GM12872 (cell line): Measurements from ENCODE around the gene WDR81.

ENCODE experiments used
- CTCF ChIP-seq: IDR thresholded peaks from 3 replicates; pipeline ENCODE4 v1.5.1; 2011; ENCODE audit warnings: low read depth, mild to moderate bottlenecking, low read length, moderate library complexity; ENCODE audit not compliant: insufficient read depth

WDR81 gene

DNA sequence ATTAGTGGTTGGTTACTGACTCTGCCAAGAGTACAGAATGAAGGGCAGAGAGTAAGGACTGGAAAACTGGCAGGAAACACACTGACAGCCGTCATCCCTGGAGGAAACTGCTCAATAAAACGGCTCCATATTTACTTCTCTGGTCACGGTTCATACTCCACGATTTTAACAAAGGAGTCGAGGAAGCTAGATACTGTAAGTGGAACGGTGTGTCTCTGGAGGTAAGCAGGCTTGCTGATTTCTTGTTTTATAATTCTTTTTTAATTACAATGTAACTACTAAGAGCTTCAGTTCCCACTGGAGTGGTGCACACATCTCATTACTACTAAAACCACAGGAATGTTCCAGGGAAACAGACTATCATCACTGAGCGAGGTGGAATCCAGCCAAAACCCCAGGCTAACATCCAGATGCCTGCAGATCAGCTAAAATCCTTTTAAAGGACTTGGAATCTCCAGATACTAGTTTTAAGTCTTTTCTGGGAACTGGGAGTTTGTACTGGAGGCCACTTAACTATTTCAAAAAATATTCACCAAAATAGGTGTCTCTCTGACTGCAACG, 55.1 kb downstream of the WDR81 start:
- TF ChIP-seq CTCF, result no peak

DNA sequence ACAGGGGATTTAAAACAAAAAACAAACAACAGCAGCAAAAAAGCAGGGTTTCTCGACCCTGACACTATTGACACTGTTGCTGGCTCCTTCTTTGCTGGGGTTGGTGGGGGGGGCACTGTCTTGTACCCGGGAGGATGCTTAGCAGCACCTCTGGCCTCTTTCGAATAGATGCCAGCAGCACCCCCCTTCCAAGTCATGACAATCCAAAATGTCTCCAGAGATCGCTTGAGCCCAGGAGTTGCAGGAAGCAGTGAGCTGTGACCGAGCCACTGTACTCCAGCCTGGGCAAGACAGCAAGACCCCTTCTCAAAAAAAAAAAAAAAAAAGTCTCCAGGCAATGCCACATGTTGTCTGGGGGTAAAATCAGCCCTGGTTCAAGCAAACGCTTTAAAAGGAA, 57.7 kb downstream of the WDR81 start:
- no peak for TF ChIP-seq CTCF

GRCh38 chr17:1783271-1783670, 58.8 kb downstream of the WDR81 start:
- no peak for TF ChIP-seq CTCF

GRCh38 chr17:1783834-1784611, 59.5 kb downstream of the WDR81 start:
- TF ChIP-seq CTCF, result peak; percentile 42; the same call in 2 of the 3 replicates

DNA sequence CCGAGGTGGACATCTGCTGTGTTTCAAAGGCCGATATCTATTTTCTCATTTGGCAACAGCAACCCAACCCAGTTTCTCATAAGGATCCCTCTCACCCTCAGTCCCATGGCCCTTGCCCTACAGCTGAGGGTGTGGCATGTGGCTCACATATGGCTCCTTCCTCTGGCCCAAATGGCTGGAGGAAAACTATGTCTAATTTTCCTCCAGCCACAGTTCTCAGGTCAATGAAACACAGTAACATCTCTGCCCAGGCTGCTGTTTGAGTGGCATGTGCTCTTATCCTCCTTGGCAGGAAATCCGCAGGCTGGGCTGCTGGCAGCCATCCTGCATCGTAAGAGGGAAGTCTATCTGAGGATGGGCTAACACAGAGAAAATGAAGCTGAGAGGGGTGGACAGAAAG, 61.4 kb downstream of the WDR81 start:
- no peak for TF ChIP-seq CTCF

GRCh38 chr17:1786708-1787107, 62.2 kb downstream of the WDR81 start:
- no peak for TF ChIP-seq CTCF

DNA sequence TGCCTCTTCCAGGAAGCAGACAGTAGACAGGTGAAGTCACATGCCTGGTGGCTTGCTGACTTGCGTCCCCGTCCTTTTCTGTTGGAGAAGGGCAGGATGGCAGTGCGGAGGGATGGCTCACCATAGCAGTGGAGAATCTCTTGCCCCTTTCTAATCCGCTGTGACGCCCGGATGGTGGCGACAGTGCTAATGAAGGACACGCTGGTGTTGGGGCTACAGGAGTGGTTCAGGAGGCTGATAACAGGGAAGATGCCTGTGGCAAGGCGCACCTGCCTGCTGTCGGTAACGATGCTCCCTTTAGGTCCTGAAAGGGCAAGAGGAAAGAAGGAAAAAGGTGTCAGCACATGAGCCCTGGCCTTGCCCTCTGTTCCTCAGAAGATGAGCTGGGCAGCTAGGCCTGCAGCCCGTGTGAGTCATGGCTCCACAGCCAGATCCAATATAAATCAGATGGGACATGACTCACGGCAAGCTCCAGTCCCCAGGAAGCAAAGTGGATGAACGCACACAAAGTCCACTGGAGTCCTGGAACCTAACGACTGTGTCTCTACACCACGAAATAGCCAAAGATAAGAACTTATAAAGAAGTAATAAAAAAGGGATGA, 62.9 kb downstream of the WDR81 start:
- no peak for TF ChIP-seq CTCF
